GM21526 (cell line): ENCODE measurements around the gene MAP1B.

Experiments used
- ATAC-seq: cut with Tn5 transposase; IDR thresholded peaks from one replicate; pipeline ENCODE4 v1.9.1; 2021; ENCODE audit warnings: moderate library complexity; ENCODE audit not compliant: unreplicated experiment, low FRiP score

Gene MAP1B

GRCh38 chr5:72093824-72094223 lies 13.5 kb upstream of the MAP1B start:
- no peak for ATAC-seq

- ATAC-seq = no peak
Measured at GRCh38 chr5:72096602-72097188, 10.6 kb upstream of the MAP1B start.

- ATAC-seq = no peak
Measured at GRCh38 chr5:72101828-72102227, 5.4 kb upstream of the MAP1B start.

- ATAC-seq = no peak
Measured at GRCh38 chr5:72106817-72107130, 501 bp upstream of the MAP1B start.

DNA sequence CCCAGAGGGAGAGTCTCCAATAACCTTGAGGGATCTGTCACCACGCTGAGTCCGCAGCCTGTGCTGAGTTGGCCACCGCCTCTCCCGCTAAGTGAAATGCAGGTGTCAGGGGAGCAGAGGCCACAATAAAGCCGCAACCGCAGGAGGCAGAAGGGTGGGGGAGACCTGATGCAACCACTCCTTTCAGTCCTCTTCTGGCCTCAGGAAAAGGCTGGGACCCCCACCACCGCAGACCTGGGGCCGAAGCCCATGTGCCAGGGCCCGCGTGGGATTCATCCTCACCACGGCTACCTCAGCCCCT lies 576 bp downstream of the MAP1B start:
- no peak for ATAC-seq

- no peak for ATAC-seq
Measured at GRCh38 chr5:72108202-72109061, 1.2 kb downstream of the MAP1B start.

DNA sequence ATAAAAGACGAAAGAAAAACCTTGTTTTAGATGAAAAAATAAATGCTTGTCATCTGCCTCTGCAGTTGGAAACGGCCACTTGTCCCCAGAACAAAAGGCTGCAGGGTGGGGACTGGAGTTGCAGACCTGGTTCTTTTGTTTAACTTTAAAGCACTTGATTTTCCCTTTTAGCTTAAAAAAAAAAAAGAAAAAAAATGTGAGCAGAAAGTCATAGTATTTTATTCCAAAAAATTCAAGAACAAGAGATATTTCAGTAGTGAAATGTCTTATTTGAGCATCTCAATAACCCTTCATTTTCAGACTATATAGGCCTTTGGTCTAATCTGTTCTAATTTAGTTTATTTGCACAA lies 1.8 kb downstream of the MAP1B start:
- no peak for ATAC-seq

DNA sequence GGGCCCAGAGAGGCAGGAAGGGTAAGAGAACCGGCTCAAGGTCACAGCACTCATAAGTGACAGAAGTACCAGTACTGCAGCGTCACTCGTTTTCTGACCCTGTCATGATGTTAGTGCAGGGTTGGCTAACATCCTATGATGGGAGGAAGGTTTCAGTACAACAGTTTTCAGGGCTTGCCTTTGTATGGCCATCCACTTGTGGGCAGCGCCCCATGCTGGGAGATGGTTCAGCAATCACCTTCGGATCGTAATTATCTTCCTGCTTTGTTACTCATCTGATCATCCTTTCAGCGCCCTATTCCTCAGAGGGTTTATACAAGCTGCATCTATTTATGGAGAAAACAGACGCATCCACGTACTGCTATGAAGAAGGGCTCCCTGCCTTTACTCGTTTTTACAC lies 2.4 kb downstream of the MAP1B start:
- no peak for ATAC-seq

GRCh38 chr5:72110394-72111013 lies 3.2 kb downstream of the MAP1B start:
- ATAC-seq = no peak

DNA sequence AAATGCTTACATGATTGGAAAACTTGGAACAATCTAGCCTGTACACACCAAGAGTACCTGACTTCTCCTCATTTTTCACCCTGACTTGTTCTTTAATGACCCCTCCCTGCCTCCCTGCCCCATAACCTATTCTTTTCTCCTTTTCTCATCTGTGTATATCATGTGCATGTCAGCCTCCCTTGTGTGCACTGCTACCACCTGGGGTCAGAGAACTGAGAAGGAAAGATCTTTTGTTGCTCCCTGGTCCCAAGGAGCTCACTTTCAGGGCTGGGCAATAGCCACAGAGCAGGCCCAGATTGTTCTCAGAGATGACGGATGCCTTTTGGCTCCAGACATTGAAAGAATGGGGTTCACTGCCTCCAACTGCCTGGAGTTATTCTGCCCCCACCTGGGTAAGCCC lies 5.1 kb downstream of the MAP1B start:
- ATAC-seq = no peak

DNA sequence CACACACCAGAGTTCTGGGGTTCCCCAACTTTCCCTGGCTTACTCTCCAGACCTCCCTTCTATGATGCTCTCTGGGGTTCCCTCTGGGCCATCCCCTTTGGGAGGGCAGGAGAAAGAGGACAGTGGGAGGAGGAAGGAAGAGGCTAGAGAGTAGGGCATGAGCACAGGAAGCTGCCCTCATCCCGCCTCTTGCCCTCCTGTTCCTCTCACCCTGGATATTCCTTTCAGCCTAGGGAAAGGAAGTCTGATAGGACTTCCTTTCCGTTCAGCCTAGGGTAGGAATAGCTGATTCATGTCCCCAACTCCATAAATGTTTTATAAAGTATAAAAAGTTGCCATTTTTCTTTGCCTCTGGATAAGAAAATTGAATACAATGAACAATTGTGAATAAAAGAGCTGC lies 7.4 kb downstream of the MAP1B start:
- ATAC-seq = no peak

DNA sequence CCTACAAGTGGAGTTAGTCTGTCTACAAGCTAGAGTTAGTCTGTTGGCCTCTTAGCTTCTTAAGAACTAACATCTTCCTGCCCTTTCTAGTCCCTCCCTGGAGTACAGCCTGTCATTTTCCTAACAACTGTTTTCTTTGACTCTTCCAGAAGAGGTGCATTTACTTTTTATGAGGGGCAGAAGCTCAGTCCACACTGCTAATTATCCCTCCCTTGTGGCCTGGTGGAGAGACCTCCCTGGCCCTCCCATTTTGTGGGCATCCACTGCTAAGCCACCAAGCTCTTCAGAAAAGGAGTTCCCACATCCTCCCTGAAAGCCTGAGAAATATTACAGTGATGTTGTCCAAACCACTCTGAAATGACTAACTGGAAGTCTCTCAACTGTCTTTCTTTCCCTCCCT lies 8.0 kb downstream of the MAP1B start:
- ATAC-seq = no peak

DNA sequence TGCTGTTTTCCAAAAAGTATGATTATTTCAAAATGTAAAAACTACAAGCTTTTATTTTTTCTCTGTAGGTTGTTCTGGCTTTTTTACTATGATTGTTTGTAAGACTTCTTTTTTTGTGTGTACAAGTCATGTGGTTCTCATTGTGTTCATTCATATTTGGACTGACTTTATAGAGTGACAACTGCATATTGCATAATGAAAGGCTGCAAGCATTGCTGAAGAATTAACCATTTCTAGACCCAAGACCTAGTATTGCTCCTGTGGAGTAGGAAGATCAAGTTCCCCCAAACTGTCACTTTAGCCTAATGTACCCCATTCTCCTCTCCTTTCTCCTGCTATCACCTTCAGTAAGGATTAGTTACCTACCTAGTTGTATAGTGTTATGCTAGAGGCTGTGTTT lies 10.0 kb downstream of the MAP1B start:
- no peak for ATAC-seq

DNA sequence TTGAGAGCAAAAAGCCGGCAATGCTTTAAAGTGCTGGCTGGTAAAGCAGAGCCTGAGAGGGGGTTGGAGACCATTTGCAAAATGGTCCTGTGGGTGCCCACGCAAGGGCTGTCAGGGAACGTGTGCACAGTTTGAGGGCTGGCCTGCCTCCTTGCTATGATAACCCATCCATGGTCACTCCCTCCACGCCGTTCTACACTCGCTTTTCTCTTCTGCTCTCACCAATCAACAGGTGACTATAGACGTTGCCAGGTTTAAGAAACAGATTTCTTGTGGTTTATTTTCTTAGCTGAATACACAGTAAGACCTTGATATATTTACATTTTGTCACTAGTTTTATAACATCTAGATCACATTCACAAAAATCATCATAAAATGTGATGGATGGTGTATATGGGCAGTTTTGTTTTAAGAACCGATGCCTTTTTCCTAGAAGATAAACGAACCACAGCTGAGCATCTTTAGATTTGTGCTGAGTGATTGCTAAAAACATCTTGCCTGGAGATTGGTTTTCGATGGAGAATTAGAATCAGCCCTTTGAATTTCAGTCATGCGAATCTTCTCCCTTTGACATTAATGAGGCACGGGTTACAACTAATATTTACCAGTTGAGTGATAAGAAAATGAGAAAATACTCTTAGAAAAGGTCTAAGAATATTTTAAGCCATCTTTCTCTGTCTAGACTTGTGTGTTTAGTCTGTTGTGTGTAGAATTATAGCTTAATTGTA lies 13.9 kb downstream of the MAP1B start:
- no peak for ATAC-seq

- ATAC-seq = no peak
Measured at GRCh38 chr5:72121780-72122445, 14.6 kb downstream of the MAP1B start.

GRCh38 chr5:72122602-72123001 lies 15.3 kb downstream of the MAP1B start:
- no peak for ATAC-seq

DNA sequence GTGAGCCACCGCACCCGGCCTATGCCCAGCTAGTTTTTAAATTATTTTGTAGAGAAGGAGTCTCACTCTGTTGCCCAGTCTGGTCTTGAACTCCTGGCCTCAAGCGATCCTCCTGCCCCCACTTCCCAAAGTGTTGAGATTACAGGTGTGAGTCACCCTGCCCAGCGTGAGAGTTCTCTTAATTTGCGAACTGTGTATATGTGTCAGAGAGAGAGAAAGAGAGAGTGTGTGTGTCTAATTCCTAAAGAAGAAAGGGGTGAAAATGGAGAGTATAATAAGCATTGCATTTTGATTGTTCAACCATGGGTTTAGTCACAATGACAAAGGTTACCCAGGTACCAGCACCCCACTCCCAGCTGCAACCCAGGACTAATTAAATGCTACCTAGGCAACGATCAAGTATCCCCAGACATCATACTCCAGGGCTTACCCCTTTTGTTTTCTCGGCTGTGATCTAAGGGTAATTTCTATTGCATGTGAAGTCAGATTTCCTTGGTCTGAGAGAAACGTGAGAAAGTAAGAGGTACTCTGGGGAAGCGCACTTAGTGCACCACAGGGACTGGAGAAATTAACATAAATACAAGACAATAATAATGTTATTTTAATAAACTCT lies 16.6 kb downstream of the MAP1B start:
- no peak for ATAC-seq

- ATAC-seq = no peak
Measured at GRCh38 chr5:72125271-72125940, 18.1 kb downstream of the MAP1B start.

DNA sequence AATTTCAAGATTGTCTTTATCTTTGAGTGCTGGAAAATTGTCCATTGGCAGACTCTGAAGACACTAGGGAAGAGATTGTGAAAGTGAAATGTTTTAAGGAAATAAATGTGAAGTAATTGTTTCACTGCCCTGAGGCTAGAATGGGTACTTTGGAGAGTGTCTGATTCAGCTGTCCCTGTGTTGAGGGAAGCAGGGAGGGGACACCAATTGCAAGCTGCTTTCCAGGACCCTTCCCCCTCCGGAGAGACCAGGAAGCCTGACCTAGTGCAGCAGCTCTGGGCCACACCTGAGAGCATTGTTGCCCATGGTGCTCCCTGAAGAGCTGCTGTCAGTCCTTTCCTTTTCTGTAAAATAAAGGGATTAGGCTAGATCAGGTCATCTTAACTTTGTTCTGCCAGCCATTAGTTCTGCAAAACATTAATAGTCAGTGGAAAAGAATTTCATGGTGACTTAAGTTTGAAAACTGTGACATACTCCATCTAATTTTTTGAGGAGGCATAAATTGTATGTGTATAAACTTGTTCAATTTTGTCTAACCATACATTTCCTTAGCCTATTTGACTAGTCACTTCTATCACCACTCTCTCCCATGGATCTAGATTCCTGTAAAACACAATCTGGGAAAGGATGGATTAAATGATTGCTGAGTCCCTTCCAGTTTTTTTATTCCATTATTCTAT lies 18.8 kb downstream of the MAP1B start:
- ATAC-seq = no peak

GRCh38 chr5:72126796-72127195 lies 19.5 kb downstream of the MAP1B start:
- ATAC-seq = no peak
